ENCODE data around the gene ARHGAP42. TPM values are rescaled to one million over a fixed set of nuclear protein-coding genes. Genes with fewer than 3 reads are reported as not detected.

The ARHGAP42 gene
- total and polyA plus RNA-seq, 8 donors = 2.3 to 119 (median 39.3) TPM

- H3K4me3 ChIP-seq = peak overlapping the region in 3 of 4 donors; percentile 74 to 77 (median 74)
- H3K4me1 ChIP-seq = peaks cover 6 to 82% (median 36%) of the 10 kb centered on the region in 4 donors
- no peak for TF ChIP-seq POLR2AphosphoS5 (IDR thresholded peaks at IDR 0.05)
- no peak for TF ChIP-seq EP300 (IDR thresholded peaks at IDR 0.05)
- TF ChIP-seq CTCF (IDR thresholded peaks at IDR 0.05) = no peak
- no peak for TF ChIP-seq POLR2A (IDR thresholded peaks at IDR 0.05)
- DNase-seq = no peak
- intact Hi-C loops (cut with DNase I; ENCODE audit: low total_unique reads) = loop anchor here (10.0 kb wide), 2 partner anchors 104 to 166 kb away; no protein-coding TSS in a partner anchor
- H3K36me3 ChIP-seq = no peaks in the 10 kb centered on the region
- H3K27ac ChIP-seq = peak overlapping the region in 2 of 5 donors; percentile 2 to 88
- H3K27me3 ChIP-seq = peaks cover 0 to 7% (median 0%) of the 10 kb centered on the region in 3 donors
- no peaks in the 10 kb centered on the region for H3K9me3 ChIP-seq
- 39 to 66% (median 55%) methylated on average over 4 of the region's 4 CpGs for WGBS, 5 donors
These were observed 2.1 kb downstream of the ARHGAP42 start for GRCh38 chr11:100689141-100689540.

- Histone ChIP-seq H3K27ac (peak overlapping the region in 1 of 5 donors; percentile 16), H3K9me3 (no peaks in the 10 kb centered on the region), H3K27me3 (peaks cover 0 to 3% (median 0%) of the 10 kb centered on the region in 3 donors), H3K4me1 (peaks cover 0 to 57% (median 22%) of the 10 kb centered on the region in 4 donors), H3K4me3 (no peak overlapping the region), H3K36me3 (no peaks in the 10 kb centered on the region)
- WGBS, 5 donors = 29 to 56% (median 47%) methylated on average over 1 of the region's 1 CpG
- intact Hi-C loops (cut with DNase I; ENCODE audit: low total_unique reads) = no loop called here
- TF ChIP-seq POLR2A (IDR thresholded peaks at IDR 0.05) (no peak), POLR2AphosphoS5 (IDR thresholded peaks at IDR 0.05) (no peak), CTCF (IDR thresholded peaks at IDR 0.05) (no peak), EP300 (IDR thresholded peaks at IDR 0.05) (no peak)
- DNase-seq = no peak
These were observed 5.0 kb downstream of the ARHGAP42 start for GRCh38 chr11:100691896-100692653.

- no peak overlapping the region for H3K27ac ChIP-seq
- peaks cover 0 to 7% (median 0%) of the 10 kb centered on the region in 4 donors for H3K36me3 ChIP-seq
- 82 to 95% (median 91%) methylated on average over 5 of the region's 5 CpGs for WGBS, 5 donors
- H3K4me3 ChIP-seq = no peak overlapping the region
- TF ChIP-seq CTCF (IDR thresholded peaks at IDR 0.05) (no peak), POLR2A (IDR thresholded peaks at IDR 0.05) (no peak), POLR2AphosphoS5 (IDR thresholded peaks at IDR 0.05) (no peak), EP300 (IDR thresholded peaks at IDR 0.05) (no peak)
- intact Hi-C loops (cut with DNase I; ENCODE audit: low total_unique reads) = no loop called here
- H3K9me3 ChIP-seq = no peaks in the 10 kb centered on the region
- peaks cover 0 to 31% (median 6%) of the 10 kb centered on the region in 4 donors for H3K4me1 ChIP-seq
- H3K27me3 ChIP-seq = no peaks in the 10 kb centered on the region
- DNase-seq = no peak
These were observed 8.8 kb downstream of the ARHGAP42 start for GRCh38 chr11:100695911-100696310.

GRCh38 chr11:100703139-100703538 lies 16.1 kb downstream of the ARHGAP42 start:
- TF ChIP-seq EP300 (IDR thresholded peaks at IDR 0.05) (no peak), CTCF (IDR thresholded peaks at IDR 0.05) (no peak), POLR2A (IDR thresholded peaks at IDR 0.05) (no peak), POLR2AphosphoS5 (IDR thresholded peaks at IDR 0.05) (no peak)
- no peak for DNase-seq

More at GRCh38 chr11:100703139-100703538, 16.1 kb downstream of the ARHGAP42 start:
- H3K9me3 ChIP-seq = no peaks in the 10 kb centered on the region
- peaks cover 0 to 14% (median 2%) of the 10 kb centered on the region in 4 donors for H3K36me3 ChIP-seq
- H3K27ac ChIP-seq = no peak overlapping the region
- intact Hi-C loops (cut with DNase I; ENCODE audit: low total_unique reads) = no loop called here
- 94 to 99% (median 96%) methylated on average over 2 of the region's 2 CpGs for WGBS, 5 donors
- no peak overlapping the region for H3K4me3 ChIP-seq
- no peaks in the 10 kb centered on the region for H3K27me3 ChIP-seq
- peaks cover 0 to 5% (median 0%) of the 10 kb centered on the region in 4 donors for H3K4me1 ChIP-seq

Measured in stomach (tissue), 9 donors.